Ishikawa (cell line): ENCODE measurements around the gene BFAR.

ENCODE experiments used
- CEBPB ChIP-seq: IDR thresholded peaks from 2 replicates; pipeline ENCODE4 v1.6.1; 2012
- EGR1 ChIP-seq: IDR thresholded peaks from 2 replicates; pipeline ENCODE4 v1.6.1; 2012
- FOXM1 ChIP-seq: IDR thresholded peaks from 2 replicates; pipeline ENCODE4 v1.6.1; 2012; ENCODE audit warnings: low read depth, borderline replicate concordance
- TAF1 ChIP-seq: IDR thresholded peaks from 2 replicates; pipeline ENCODE4 v1.6.1; 2012; ENCODE audit warnings: low read depth, mild to moderate bottlenecking
- TEAD4 ChIP-seq: IDR thresholded peaks from 2 replicates; pipeline ENCODE4 v1.6.1; 2012

- TF ChIP-seq TAF1 = no peak
- no peak for TF ChIP-seq TEAD4
- TF ChIP-seq FOXM1 = no peak
- no peak for TF ChIP-seq EGR1
- TF ChIP-seq CEBPB = no peak
Measured at GRCh38 chr16:14600164-14600563, 32.6 kb upstream of the BFAR start.
